Measurements from ENCODE around the gene MRM3.

DNA sequence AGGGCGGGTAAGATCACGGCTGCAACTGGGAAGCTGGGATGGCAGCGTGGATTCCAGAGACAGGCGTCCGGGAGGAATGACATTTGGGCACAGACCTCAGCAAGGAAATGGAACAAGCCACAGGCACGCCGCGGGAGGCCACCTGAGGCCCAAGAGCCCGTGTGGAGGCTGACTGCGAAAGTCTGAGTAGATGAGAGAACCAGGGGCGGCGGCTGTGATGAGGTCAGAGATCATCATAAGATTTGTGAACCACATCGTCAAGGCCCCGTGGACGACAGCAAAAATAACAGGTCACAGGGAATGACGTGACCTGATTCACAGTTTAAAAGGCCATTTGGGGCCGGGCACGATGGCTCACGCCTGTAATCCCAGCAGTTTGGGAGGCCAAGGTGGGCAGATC is 48.2 kb downstream of the MRM3 start:
- no peak for TF ChIP-seq CTCF (IDR thresholded peaks at IDR 0.05; ENCODE audit: low read length)
- TF ChIP-seq EZH2 (IDR thresholded peaks at IDR 0.05; ENCODE audit: borderline replicate concordance, low read length), result no peak

All from OCI-LY1 (cell line).